Measurements from ENCODE around the gene RNH1. TPM values are rescaled to one million over a fixed set of nuclear protein-coding genes. Genes with fewer than 3 reads are reported as not detected.
A peak's percentile ranks its signal among the peaks of the same experiment; 100 is the strongest.

RNH1 gene
- total RNA-seq, 1 experiment from 2014 or later = 59.4 TPM

GRCh38 chr11:534396-535209, 27.6 kb upstream of the RNH1 start:
- Histone ChIP-seq H3K27me3 (ENCODE audit: low read length) (no peaks in the 10 kb centered on the region), H3K79me2 (ENCODE audit: low read length) (peaks cover 7% of the 10 kb centered on the region; the same call in 1 of the 2 replicates), H3K9me2 (replicated peaks; ENCODE audit: insufficient read depth, low read length) (no peaks in the 10 kb centered on the region), H3K9me3 (ENCODE audit: low read length) (no peaks in the 10 kb centered on the region), H2AFZ (ENCODE audit: low read length) (peak overlapping the region; percentile 56; the same call in 1 of the 2 replicates), H3K9ac (ENCODE audit: low read length) (peak overlapping the region; percentile 95), H3K4me3 (ENCODE audit: low read length) (peak overlapping the region; percentile 99), H3K4me2 (ENCODE audit: low read depth, low read length, poor library complexity, severe bottlenecking) (peak overlapping the region; percentile 99), H3K27ac (ENCODE audit: low read length) (peak overlapping the region; percentile 56), H3K4me1 (ENCODE audit: low read length) (peaks cover 35% of the 10 kb centered on the region), H4K20me1 (ENCODE audit: insufficient read depth, low read depth, low read length) (peaks cover 15% of the 10 kb centered on the region), H3K36me3 (ENCODE audit: insufficient read depth, low read length) (no peaks in the 10 kb centered on the region; the same call in 1 of the 2 replicates)
- peak; percentile 75 for DNase-seq

- peaks cover 35% of the 10 kb centered on the region for H3K4me1 ChIP-seq (ENCODE audit: low read length)
- H3K79me2 ChIP-seq (ENCODE audit: low read length) = peaks cover 7% of the 10 kb centered on the region; the same call in 1 of the 2 replicates
- H3K36me3 ChIP-seq (ENCODE audit: insufficient read depth, low read length) = no peaks in the 10 kb centered on the region; the same call in 1 of the 2 replicates
- H3K9me2 ChIP-seq (replicated peaks; ENCODE audit: insufficient read depth, low read length) = no peaks in the 10 kb centered on the region
- H3K9ac ChIP-seq (ENCODE audit: low read length) = peak overlapping the region; percentile 95
- no peak overlapping the region for H2AFZ ChIP-seq (ENCODE audit: low read length)
- H3K4me2 ChIP-seq (ENCODE audit: low read depth, low read length, poor library complexity, severe bottlenecking) = peak overlapping the region; percentile 99
- H3K27ac ChIP-seq (ENCODE audit: low read length) = no peak overlapping the region
- peaks cover 15% of the 10 kb centered on the region for H4K20me1 ChIP-seq (ENCODE audit: insufficient read depth, low read depth, low read length)
- H3K9me3 ChIP-seq (ENCODE audit: low read length) = no peaks in the 10 kb centered on the region
- H3K27me3 ChIP-seq (ENCODE audit: low read length) = no peaks in the 10 kb centered on the region
- H3K4me3 ChIP-seq (ENCODE audit: low read length) = peak overlapping the region; percentile 99
- DNase-seq = no peak
Measured at GRCh38 chr11:533586-534395, 26.7 kb upstream of the RNH1 start.

- Histone ChIP-seq H2AFZ (ENCODE audit: low read length) (no peak overlapping the region), H3K9me3 (ENCODE audit: low read length) (no peaks in the 10 kb centered on the region), H3K9ac (ENCODE audit: low read length) (no peak overlapping the region), H3K4me2 (ENCODE audit: low read depth, low read length, poor library complexity, severe bottlenecking) (no peak overlapping the region), H3K4me1 (ENCODE audit: low read length) (peaks cover 32% of the 10 kb centered on the region), H4K20me1 (ENCODE audit: insufficient read depth, low read depth, low read length) (peaks cover 15% of the 10 kb centered on the region), H3K27me3 (ENCODE audit: low read length) (no peaks in the 10 kb centered on the region), H3K79me2 (ENCODE audit: low read length) (peaks cover 7% of the 10 kb centered on the region; the same call in 1 of the 2 replicates), H3K36me3 (ENCODE audit: insufficient read depth, low read length) (no peaks in the 10 kb centered on the region; the same call in 1 of the 2 replicates), H3K9me2 (replicated peaks; ENCODE audit: insufficient read depth, low read length) (no peaks in the 10 kb centered on the region), H3K4me3 (ENCODE audit: low read length) (no peak overlapping the region), H3K27ac (ENCODE audit: low read length) (no peak overlapping the region)
- DNase-seq = no peak
Measured at GRCh38 chr11:532986-533585, 26.0 kb upstream of the RNH1 start.

GRCh38 chr11:532527-532985, 25.5 kb upstream of the RNH1 start:
- H3K4me3 ChIP-seq (ENCODE audit: low read length) = no peak overlapping the region
- H3K4me2 ChIP-seq (ENCODE audit: low read depth, low read length, poor library complexity, severe bottlenecking) = no peak overlapping the region
- H2AFZ ChIP-seq (ENCODE audit: low read length) = no peak overlapping the region
- H3K36me3 ChIP-seq (ENCODE audit: insufficient read depth, low read length) = no peaks in the 10 kb centered on the region; the same call in 1 of the 2 replicates
- H3K9me2 ChIP-seq (replicated peaks; ENCODE audit: insufficient read depth, low read length) = no peaks in the 10 kb centered on the region
- H3K27me3 ChIP-seq (ENCODE audit: low read length) = no peaks in the 10 kb centered on the region
- no peak for DNase-seq
- H3K79me2 ChIP-seq (ENCODE audit: low read length) = peaks cover 7% of the 10 kb centered on the region; the same call in 1 of the 2 replicates
- H3K4me1 ChIP-seq (ENCODE audit: low read length) = peaks cover 27% of the 10 kb centered on the region
- no peaks in the 10 kb centered on the region for H3K9me3 ChIP-seq (ENCODE audit: low read length)
- H4K20me1 ChIP-seq (ENCODE audit: insufficient read depth, low read depth, low read length) = peaks cover 15% of the 10 kb centered on the region
- no peak overlapping the region for H3K27ac ChIP-seq (ENCODE audit: low read length)
- H3K9ac ChIP-seq (ENCODE audit: low read length) = no peak overlapping the region

- no peak overlapping the region for H3K9ac ChIP-seq (ENCODE audit: low read length)
- H3K36me3 ChIP-seq (ENCODE audit: insufficient read depth, low read length) = no peaks in the 10 kb centered on the region; the same call in 1 of the 2 replicates
- no peaks in the 10 kb centered on the region for H3K27me3 ChIP-seq (ENCODE audit: low read length)
- H3K79me2 ChIP-seq (ENCODE audit: low read length) = peaks cover 7% of the 10 kb centered on the region; the same call in 1 of the 2 replicates
- H3K4me3 ChIP-seq (ENCODE audit: low read length) = no peak overlapping the region
- H3K27ac ChIP-seq (ENCODE audit: low read length) = no peak overlapping the region
- no peak overlapping the region for H2AFZ ChIP-seq (ENCODE audit: low read length)
- H3K4me1 ChIP-seq (ENCODE audit: low read length) = peaks cover 23% of the 10 kb centered on the region
- DNase-seq = no peak
- H3K4me2 ChIP-seq (ENCODE audit: low read depth, low read length, poor library complexity, severe bottlenecking) = no peak overlapping the region
- no peaks in the 10 kb centered on the region for H3K9me3 ChIP-seq (ENCODE audit: low read length)
- H3K9me2 ChIP-seq (replicated peaks; ENCODE audit: insufficient read depth, low read length) = no peaks in the 10 kb centered on the region
- H4K20me1 ChIP-seq (ENCODE audit: insufficient read depth, low read depth, low read length) = peaks cover 15% of the 10 kb centered on the region
Measured at GRCh38 chr11:531919-532526, 25.0 kb upstream of the RNH1 start.

GRCh38 chr11:530960-531831, 24.2 kb upstream of the RNH1 start:
- H3K9me3 ChIP-seq (ENCODE audit: low read length) = no peaks in the 10 kb centered on the region
- DNase-seq = no peak
- H4K20me1 ChIP-seq (ENCODE audit: insufficient read depth, low read depth, low read length) = peaks cover 15% of the 10 kb centered on the region
- H3K4me3 ChIP-seq (ENCODE audit: low read length) = no peak overlapping the region
- H3K4me1 ChIP-seq (ENCODE audit: low read length) = peaks cover 14% of the 10 kb centered on the region
- no peak overlapping the region for H3K27ac ChIP-seq (ENCODE audit: low read length)
- peaks cover 7% of the 10 kb centered on the region; the same call in 1 of the 2 replicates for H3K79me2 ChIP-seq (ENCODE audit: low read length)
- no peaks in the 10 kb centered on the region for H3K27me3 ChIP-seq (ENCODE audit: low read length)
- no peaks in the 10 kb centered on the region for H3K9me2 ChIP-seq (replicated peaks; ENCODE audit: insufficient read depth, low read length)
- no peak overlapping the region for H3K4me2 ChIP-seq (ENCODE audit: low read depth, low read length, poor library complexity, severe bottlenecking)
- no peak overlapping the region for H3K9ac ChIP-seq (ENCODE audit: low read length)
- H3K36me3 ChIP-seq (ENCODE audit: insufficient read depth, low read length) = no peaks in the 10 kb centered on the region; the same call in 1 of the 2 replicates
- no peak overlapping the region for H2AFZ ChIP-seq (ENCODE audit: low read length)

GRCh38 chr11:529728-530411, 22.8 kb upstream of the RNH1 start:
- no peak overlapping the region for H3K9ac ChIP-seq (ENCODE audit: low read length)
- DNase-seq = no peak

More at GRCh38 chr11:529728-530411, 22.8 kb upstream of the RNH1 start:
- H3K4me1 ChIP-seq (ENCODE audit: low read length) = peaks cover 12% of the 10 kb centered on the region
- H3K4me3 ChIP-seq (ENCODE audit: low read length) = no peak overlapping the region
- H2AFZ ChIP-seq (ENCODE audit: low read length) = no peak overlapping the region
- peaks cover 6% of the 10 kb centered on the region; the same call in 1 of the 2 replicates for H3K79me2 ChIP-seq (ENCODE audit: low read length)
- H3K9me3 ChIP-seq (ENCODE audit: low read length) = no peaks in the 10 kb centered on the region
- H3K36me3 ChIP-seq (ENCODE audit: insufficient read depth, low read length) = no peaks in the 10 kb centered on the region; the same call in 1 of the 2 replicates
- H3K4me2 ChIP-seq (ENCODE audit: low read depth, low read length, poor library complexity, severe bottlenecking) = no peak overlapping the region
- no peaks in the 10 kb centered on the region for H3K9me2 ChIP-seq (replicated peaks; ENCODE audit: insufficient read depth, low read length)
- no peak overlapping the region for H3K27ac ChIP-seq (ENCODE audit: low read length)
- H4K20me1 ChIP-seq (ENCODE audit: insufficient read depth, low read depth, low read length) = peaks cover 15% of the 10 kb centered on the region
- no peaks in the 10 kb centered on the region for H3K27me3 ChIP-seq (ENCODE audit: low read length)

All from Karpas-422 (cell line).